Heart right ventricle (tissue), 16 donors: ENCODE results near the gene RHOC. TPM values are rescaled to one million over a fixed set of nuclear protein-coding genes. Genes with fewer than 3 reads are reported as not detected.

Experiments used
- ATAC-seq, 8 donors: fragments of 200-7000 bp; cut with Tn5 transposase; one replicate each; pipeline ENCODE4 v1.9.1; 2020; ENCODE audit warnings: mild to moderate bottlenecking in 8 of 8, moderate library complexity in 8 of 8, moderate number of reproducible peaks in 1 of 8
- DNase-seq, 2 donors: peaks; one replicate each; pipeline ENCODE4 v3.0.0-alpha.2; 2020
- H3K27ac ChIP-seq, 10 donors: fragments of 200-600 bp; sonication (generic) in 2 of 10; one replicate each; pipeline versions ENCODE4 v1.5.0 to v1.8.0; 2020 to 2022; ENCODE audit warnings: mild to moderate bottlenecking in 3 of 10
- H3K27me3 ChIP-seq, 7 donors: fragments of 200-600 bp; one replicate each; pipeline ENCODE4 v1.8.0; 2021 to 2022; ENCODE audit warnings: mild to moderate bottlenecking in 2 of 7
- H3K36me3 ChIP-seq, 9 donors: fragments of 200-600 bp; sonication (generic) in 1 of 9; one replicate each; pipeline versions ENCODE4 v1.5.0 to v1.8.0; 2020 to 2022; ENCODE audit warnings: mild to moderate bottlenecking in 2 of 9
- H3K4me1 ChIP-seq, 9 donors: fragments of 200-600 bp; sonication (generic) in 1 of 9; one replicate each; pipeline versions ENCODE4 v1.5.0 to v1.8.0; 2020 to 2022; ENCODE audit warnings: mild to moderate bottlenecking in 4 of 9
- H3K4me3 ChIP-seq, 10 donors: fragments of 200-600 bp; sonication (generic) in 2 of 10; one replicate each; pipeline versions ENCODE4 v1.5.0 to v1.8.0; 2020 to 2022; ENCODE audit warnings: mild to moderate bottlenecking in 7 of 10, moderate library complexity in 2 of 10
- H3K9me3 ChIP-seq, 11 donors: fragments of 200-600 bp in 10 of 11; sonication (generic) in 2 of 11; one replicate each; pipeline versions ENCODE4 v1.5.0 to v1.8.0; 2013 to 2022; ENCODE audit warnings: mild to moderate bottlenecking in 2 of 11, control low read depth in 1 of 11, moderate library complexity in 1 of 11
- WGBS, 2 donors: extraction: QIAGEN DNeasy Blood & Tissue Kit; methylation state at CpG; one replicate each; pipeline ENCODE4 v1.1.7; 2013; ENCODE audit warnings: inconsistent platforms in 1 of 2; 5-methylcytosine and 5-hydroxymethylcytosine counted together
- intact Hi-C, 10 donors: fragments of 100-400 bp; cut with DNase I; formaldehyde crosslinking; loops; one replicate each; pipeline versions ENCODE4 v1.11.1 to v1.14.2; 2022
- polyA plus RNA-seq, 2 donors: library from polyadenylated mRNA; stranded (reverse); fragments of 200-250 nt; gene quantifications; one replicate each; pipeline ENCODE4 v1.2.3, GENCODE V29; 2013
- total RNA-seq, 10 donors: library from RNA; stranded (reverse); fragmentation: NEBNext Ultra II Directional in 3 of 10; extraction: Animal tissue kit (Norgen Biotek cat#: 25700) in 3 of 10; gene quantifications; one replicate each; pipeline versions ENCODE4 v1.2.1 to v1.2.4, GENCODE V29; 2021 to 2023
- TF ChIP-seq, protein P1 (sequence below), 9 donors: fragments of 200-600 bp; sonication (generic) in 2 of 9; IDR thresholded peaks; one replicate each; pipeline versions ENCODE4 v1.5.0 to v1.8.0; 2021 to 2022; ENCODE audit warnings: antibody characterized with exemption in 9 of 9, mild to moderate bottlenecking in 5 of 9, moderate library complexity in 1 of 9
- donor health status: Arrhythmogenic right ventricular cardiomyopathy.
- donor health status: ischemic (EF 13 %, LVEDD 7.1; RV severe dilation, severe dysfunction).
- donor health status: healthy with polysubstance abuse.
- donor health status: DM: no; HTN: yes; CAD: no.
- donor health status: DM: no; HTN: no; CAD: no.
- donor health status: ischemic (EF 25% LVEDD 6.9; RV normal size, moderate dysfunction).
- donor health status: ischemic (EF 25% LVEDD 5.7; RV mildly dilated, moderate dysfunction).
- donor health status: healthy.
- donor health status: DM: yes; HTN: yes; CAD: no.
- donor health status: Ischemic cardiomyopathy.
- donor health status: ischemic (EF 35%, LVEDD 5.7; RV mildly dilated, moderate dysfunction).
- donor health status: nonischemic (EF 11% LVEDD 7.7; RV severe dilation, severe dysfunction).
- donor health status: DM: yes; HTN: yes; CAD: no.
- donor health status: PGD.
- donor health status: ischemic (EF 29% LVEDD 5.4; RV normal size, mild dysfunction).
- donor health status: nonischemic (EF 23%, LVEDD 6.1; RV moderate dilation, normal function).

RHOC gene
- total and polyA plus RNA-seq, 12 donors: 115 to 408 (median 160) TPM

DNA sequence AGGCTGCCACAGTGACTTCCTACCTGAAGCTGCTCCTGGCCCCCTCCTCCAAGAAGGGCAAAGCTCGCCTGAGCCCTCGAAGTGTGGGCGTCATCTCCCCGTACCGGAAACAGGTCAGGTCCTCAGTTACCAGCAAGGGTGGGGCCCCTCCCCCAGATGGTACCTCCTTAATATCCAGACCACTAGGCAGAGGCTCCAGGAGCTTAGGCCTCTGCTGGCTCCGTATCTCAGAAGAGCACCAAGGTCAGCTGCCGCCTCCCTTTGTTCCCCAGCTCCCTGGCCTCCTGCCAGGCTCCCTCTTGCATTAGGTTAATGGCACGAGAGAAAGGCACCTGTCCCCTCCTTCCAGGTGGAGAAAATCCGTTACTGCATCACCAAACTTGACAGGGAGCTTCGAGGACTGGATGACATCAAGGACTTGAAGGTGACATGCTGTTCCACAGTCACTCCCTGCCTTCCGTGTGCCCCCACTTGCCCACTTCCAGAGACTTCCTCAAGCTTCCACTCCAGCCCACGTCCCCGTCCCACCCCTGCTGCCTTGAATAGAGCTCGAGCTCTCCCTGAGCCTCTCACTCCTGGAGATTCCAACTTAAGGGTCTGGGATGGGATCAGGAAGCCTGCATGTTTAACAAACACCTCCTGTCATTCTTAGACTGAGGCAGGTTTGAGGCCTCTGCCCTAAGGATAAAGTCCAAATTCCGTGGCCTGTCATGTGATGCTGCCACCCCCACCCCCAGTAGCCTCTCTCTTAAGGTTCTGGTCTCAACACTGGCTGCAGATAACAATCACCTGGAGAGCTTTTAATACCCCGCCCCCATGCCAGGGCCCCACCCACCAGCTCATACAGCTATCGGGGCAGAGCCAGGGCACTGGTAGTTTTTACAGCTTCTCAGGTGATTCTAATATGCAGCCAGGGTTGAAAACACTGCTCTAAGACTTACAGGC, 8.3 kb downstream of the RHOC start:
- intact Hi-C loops: no loop called here
- 45 to 52% methylated on average over 17 of the region's 17 CpGs for WGBS, 2 donors
- ATAC-seq (no peak), DNase-seq (peak in 1 of 2 donors; percentile 67)
- Histone ChIP-seq H3K27ac (peak overlapping the region; percentile 5 to 100 (median 91)), H3K9me3 (no peaks in the 10 kb centered on the region), H3K36me3 (peaks cover 0 to 99% (median 44%) of the 10 kb centered on the region in 9 donors), H3K4me3 (no peak overlapping the region), H3K27me3 (no peaks in the 10 kb centered on the region), H3K4me1 (peaks cover 31 to 68% (median 61%) of the 10 kb centered on the region in 9 donors)
- TF ChIP-seq, protein P1, sequence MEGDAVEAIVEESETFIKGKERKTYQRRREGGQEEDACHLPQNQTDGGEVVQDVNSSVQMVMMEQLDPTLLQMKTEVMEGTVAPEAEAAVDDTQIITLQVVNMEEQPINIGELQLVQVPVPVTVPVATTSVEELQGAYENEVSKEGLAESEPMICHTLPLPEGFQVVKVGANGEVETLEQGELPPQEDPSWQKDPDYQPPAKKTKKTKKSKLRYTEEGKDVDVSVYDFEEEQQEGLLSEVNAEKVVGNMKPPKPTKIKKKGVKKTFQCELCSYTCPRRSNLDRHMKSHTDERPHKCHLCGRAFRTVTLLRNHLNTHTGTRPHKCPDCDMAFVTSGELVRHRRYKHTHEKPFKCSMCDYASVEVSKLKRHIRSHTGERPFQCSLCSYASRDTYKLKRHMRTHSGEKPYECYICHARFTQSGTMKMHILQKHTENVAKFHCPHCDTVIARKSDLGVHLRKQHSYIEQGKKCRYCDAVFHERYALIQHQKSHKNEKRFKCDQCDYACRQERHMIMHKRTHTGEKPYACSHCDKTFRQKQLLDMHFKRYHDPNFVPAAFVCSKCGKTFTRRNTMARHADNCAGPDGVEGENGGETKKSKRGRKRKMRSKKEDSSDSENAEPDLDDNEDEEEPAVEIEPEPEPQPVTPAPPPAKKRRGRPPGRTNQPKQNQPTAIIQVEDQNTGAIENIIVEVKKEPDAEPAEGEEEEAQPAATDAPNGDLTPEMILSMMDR (IDR thresholded peaks at IDR 0.05): no peak

DNA sequence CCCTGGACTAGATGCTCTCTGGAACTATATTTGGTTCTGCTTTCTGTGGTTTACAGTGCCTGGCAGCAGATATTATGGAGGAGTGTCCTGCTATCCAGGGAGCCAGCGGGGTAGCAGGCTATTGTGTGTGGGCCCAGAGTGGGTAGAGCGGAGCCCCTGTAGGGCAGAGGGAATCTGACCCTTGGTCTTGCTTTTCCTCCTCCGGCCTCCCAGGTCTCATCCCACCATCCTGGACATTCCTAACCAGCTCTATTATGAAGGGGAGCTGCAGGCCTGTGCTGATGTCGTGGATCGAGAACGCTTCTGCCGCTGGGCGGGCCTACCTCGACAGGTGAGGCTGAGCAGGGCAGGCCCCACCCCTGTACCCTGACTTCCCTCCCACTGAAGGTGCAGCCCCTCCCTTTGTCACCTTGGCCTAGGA, 9.1 kb downstream of the RHOC start:
- H3K9me3 ChIP-seq: no peaks in the 10 kb centered on the region
- intact Hi-C loops: no loop called here
- H3K36me3 ChIP-seq: peaks cover 0 to 99% (median 43%) of the 10 kb centered on the region in 9 donors
- ATAC-seq (no peak), DNase-seq (no peak)
- TF ChIP-seq, protein P1 (IDR thresholded peaks at IDR 0.05): no peak
- peaks cover 31 to 59% (median 52%) of the 10 kb centered on the region in 9 donors for H3K4me1 ChIP-seq
- no peaks in the 10 kb centered on the region for H3K27me3 ChIP-seq
- peak overlapping the region in 8 of 10 donors; percentile 81 to 100 (median 98) for H3K27ac ChIP-seq
- H3K4me3 ChIP-seq: no peak overlapping the region
- WGBS, 2 donors: 95 to 96% methylated on average over 9 of the region's 9 CpGs

DNA sequence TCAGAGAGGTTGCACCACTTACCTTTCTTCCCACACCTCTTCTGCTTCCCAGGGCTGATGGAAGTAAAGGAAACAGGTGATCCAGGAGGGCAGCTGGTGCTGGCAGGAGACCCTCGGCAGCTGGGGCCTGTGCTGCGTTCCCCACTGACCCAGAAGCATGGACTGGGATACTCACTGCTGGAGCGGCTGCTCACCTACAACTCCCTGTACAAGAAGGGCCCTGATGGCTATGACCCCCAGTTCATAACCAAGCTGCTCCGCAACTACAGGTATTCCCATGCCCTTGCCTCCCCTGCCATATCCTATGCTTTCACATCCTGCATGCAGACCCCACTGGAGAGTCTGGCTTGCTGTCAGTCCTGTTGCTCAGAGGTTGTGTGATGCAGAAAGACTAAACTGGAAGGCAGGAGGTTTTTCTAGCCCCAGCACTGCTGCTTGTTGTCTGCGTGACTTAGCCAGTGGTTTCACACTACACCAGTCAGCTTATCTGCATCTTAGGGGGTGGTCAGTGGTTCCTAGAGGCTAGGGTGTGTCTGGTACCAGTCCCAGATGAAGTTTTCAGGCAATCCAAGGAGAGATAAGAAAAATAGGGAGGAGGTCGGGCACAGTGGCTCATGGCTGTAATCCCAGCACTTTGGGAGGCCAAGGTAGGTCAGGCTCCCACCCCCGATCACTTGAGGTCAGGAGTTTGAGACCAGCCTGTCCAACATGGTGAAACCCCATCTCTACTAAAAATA, 10.2 kb downstream of the RHOC start:
- Histone ChIP-seq H3K36me3 (peaks cover 0 to 99% (median 45%) of the 10 kb centered on the region in 9 donors), H3K4me3 (no peak overlapping the region), H3K27me3 (no peaks in the 10 kb centered on the region), H3K9me3 (no peaks in the 10 kb centered on the region), H3K27ac (peak overlapping the region in 2 of 10 donors; percentile 99 to 100), H3K4me1 (peaks cover 26 to 49% (median 42%) of the 10 kb centered on the region in 9 donors)
- WGBS, 2 donors: 91 to 92% methylated on average over 7 of the region's 7 CpGs
- intact Hi-C loops: no loop called here
- TF ChIP-seq, protein P1 (IDR thresholded peaks at IDR 0.05): no peak
- DNase-seq (no peak), ATAC-seq (no peak)

DNA sequence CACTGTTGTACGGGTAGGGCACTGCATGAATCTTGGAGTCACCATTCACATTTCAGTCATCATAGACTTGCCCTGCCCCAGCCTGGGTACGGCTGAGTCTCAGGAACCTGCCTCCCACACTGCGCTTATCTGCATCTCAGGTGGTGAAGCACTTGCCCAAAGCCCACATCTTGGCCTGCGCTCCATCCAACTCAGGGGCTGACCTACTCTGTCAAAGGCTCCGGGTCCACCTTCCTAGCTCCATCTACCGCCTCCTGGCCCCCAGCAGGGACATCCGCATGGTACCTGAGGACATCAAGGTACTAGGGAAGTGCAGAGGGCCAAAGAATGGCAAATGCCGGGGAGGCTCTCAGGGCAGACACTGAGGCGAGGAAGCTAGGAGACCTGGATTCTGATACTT, 11.7 kb downstream of the RHOC start:
- 96% methylated on average over 9 of the region's 9 CpGs for WGBS, 2 donors
- Histone ChIP-seq H3K27ac (no peak overlapping the region), H3K4me3 (no peak overlapping the region), H3K9me3 (no peaks in the 10 kb centered on the region), H3K27me3 (no peaks in the 10 kb centered on the region), H3K4me1 (peaks cover 16 to 34% (median 28%) of the 10 kb centered on the region in 9 donors), H3K36me3 (peaks cover 0 to 100% (median 46%) of the 10 kb centered on the region in 9 donors)
- no peak for ATAC-seq
- no peak for DNase-seq
- TF ChIP-seq, protein P1 (IDR thresholded peaks at IDR 0.05): no peak
- intact Hi-C loops: no loop called here
